Stomach (tissue), 9 donors: ENCODE data around the gene NDST1. TPM values are rescaled to one million over a fixed set of nuclear protein-coding genes. Genes with fewer than 3 reads are reported as not detected.

Experiments
- DNase-seq, 2 donors: peaks; one replicate each; pipeline versions ENCODE4 v3.0.0 to v3.0.0-alpha.2; 2013 to 2019
- H3K27ac ChIP-seq, 5 donors: fragments of 200-600 bp in 4 of 5; sonication (generic) in 4 of 5; one replicate each; pipeline ENCODE4 v1.5.1; 2013 to 2019; ENCODE audit warnings: mild to moderate bottlenecking in 1 of 5, moderate library complexity in 1 of 5
- H3K27me3 ChIP-seq, 3 donors: fragments of 200-600 bp; sonication (generic); one replicate each; pipeline ENCODE4 v1.5.1; 2017 to 2019; ENCODE audit warnings: mixed run types in 1 of 3
- H3K36me3 ChIP-seq, 4 donors: fragments of 200-600 bp; sonication (generic); 1 replicate in 3 of 4; 2 replicates in 1 of 4; pipeline ENCODE4 v1.5.1; 2016 to 2019
- H3K4me1 ChIP-seq, 4 donors: fragments of 200-600 bp; sonication (generic); one replicate each; pipeline ENCODE4 v1.5.1; 2016 to 2019
- H3K4me3 ChIP-seq, 4 donors: fragments of 200-600 bp; sonication (generic) in 3 of 4; one replicate each; pipeline ENCODE4 v1.5.1; 2016 to 2019; ENCODE audit warnings: mild to moderate bottlenecking in 1 of 4
- H3K9me3 ChIP-seq, 4 donors: fragments of 200-600 bp; sonication (generic); one replicate each; pipeline ENCODE4 v1.5.1; 2016 to 2019
- EP300 ChIP-seq: sonication (generic); formaldehyde crosslinking; IDR thresholded peaks from one replicate; pipeline ENCODE4 v1.6.1; 2017; ENCODE audit warnings: antibody characterized with exemption
- POLR2A ChIP-seq, 4 donors: fragments of 450-650 bp; IDR thresholded peaks; one replicate each; pipeline ENCODE4 v1.6.1; 2016; ENCODE audit warnings: antibody characterized with exemption in 4 of 4, control low read depth in 2 of 4, mild to moderate bottlenecking in 1 of 4, moderate library complexity in 1 of 4
- POLR2AphosphoS5 ChIP-seq, 3 donors: sonication (generic); formaldehyde crosslinking; IDR thresholded peaks; one replicate each; pipeline ENCODE4 v1.6.1; 2016; ENCODE audit warnings: antibody characterized with exemption in 3 of 3
- WGBS, 5 donors: extraction: QIAGEN DNeasy Blood & Tissue Kit in 3 of 5; methylation state at CpG; one replicate each; pipeline versions ENCODE4 v1.1.5 to v1.1.7; 2013 to 2018; 5-methylcytosine and 5-hydroxymethylcytosine counted together
- intact Hi-C: fragments of 100-400 bp; cut with DNase I; formaldehyde crosslinking; loops from one replicate; pipeline ENCODE4 v1.15.1; 2023; ENCODE audit warnings: low total_unique reads
- polyA plus RNA-seq, 3 donors: library from polyadenylated mRNA; stranded (reverse); fragments of 200-250 nt; gene quantifications; one replicate each; pipeline ENCODE4 v1.2.3, GENCODE V29; 2013
- total RNA-seq, 5 donors: library from RNA; depleted of rRNA; stranded (reverse); fragments of >200 nt; gene quantifications; one replicate each; pipeline versions ENCODE4 v1.1.0 to v1.2.3, GENCODE V29; 2014 to 2016
- TF ChIP-seq, protein P1 (sequence below), 7 experiments: fragments of 450-650 bp in 4 of 7; fragments of 200-600 bp in 3 of 7; sonication (generic) in 3 of 7; IDR thresholded peaks; one replicate each; pipeline ENCODE4 v1.5.1; 2016 to 2019; ENCODE audit warnings: antibody characterized with exemption in 7 of 7, control low read depth in 2 of 7, mild to moderate bottlenecking in 1 of 7
- donor health status: healthy with polysubstance abuse.
- donor health status: Bipolar disorder and iron deficiency.
- donor health status: healthy.

Gene NDST1
- total and polyA plus RNA-seq, 8 donors = 6.4 to 32.9 (median 15.9) TPM

DNA sequence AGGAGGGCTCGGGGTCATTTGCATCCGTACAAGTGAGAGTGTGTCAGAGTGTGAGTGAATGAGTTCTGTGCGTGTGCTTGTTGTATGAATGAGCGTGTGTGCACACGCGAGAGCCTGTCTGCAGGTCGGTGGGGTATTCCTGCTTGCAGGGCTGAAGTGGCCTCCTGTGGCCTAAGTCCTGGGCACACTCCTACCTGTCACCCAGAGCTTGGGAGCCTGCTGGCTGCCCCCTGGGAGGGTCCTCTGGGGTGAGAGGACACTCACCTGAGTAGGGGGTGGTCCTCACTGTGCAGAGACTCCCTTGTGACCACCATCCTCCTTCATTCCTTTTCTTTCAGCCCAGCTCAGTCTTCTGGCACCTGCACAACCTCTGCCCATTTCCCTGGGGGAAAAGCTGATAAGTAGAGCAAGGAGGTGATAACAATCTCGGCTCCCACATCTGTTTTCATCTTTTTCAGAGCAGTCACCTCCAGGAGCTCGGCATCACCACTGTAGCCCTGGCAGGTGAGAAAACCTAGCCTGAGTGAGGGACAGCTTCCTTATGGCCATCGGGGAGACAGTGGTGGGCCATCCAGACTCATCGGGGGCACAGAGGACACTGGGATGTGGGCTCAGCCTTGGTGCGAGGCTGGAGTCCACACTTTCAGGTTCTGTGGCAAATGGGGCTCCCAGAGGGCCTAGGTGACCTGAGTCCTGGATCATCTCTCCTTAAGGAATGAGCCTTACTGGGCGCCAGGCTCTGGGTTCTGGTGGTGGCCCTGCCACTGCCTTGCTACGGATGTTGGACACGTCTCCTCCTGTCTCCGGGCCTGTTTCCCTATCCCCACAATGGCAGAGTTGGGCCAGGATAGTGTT lies 93.8 kb downstream of the NDST1 start:
- Histone ChIP-seq H3K27me3 (no peaks in the 10 kb centered on the region), H3K27ac (peak overlapping the region; percentile 43 to 79 (median 69)), H3K9me3 (no peaks in the 10 kb centered on the region), H3K36me3 (no peaks in the 10 kb centered on the region), H3K4me1 (peaks cover 21 to 56% (median 40%) of the 10 kb centered on the region in 4 donors), H3K4me3 (peak overlapping the region in 2 of 4 donors; percentile 5 to 18)
- no peak for DNase-seq
- TF ChIP-seq POLR2A (IDR thresholded peaks at IDR 0.05) = no peak
- no peak for TF ChIP-seq EP300
- TF ChIP-seq POLR2AphosphoS5 (IDR thresholded peaks at IDR 0.05) = no peak
- TF ChIP-seq, protein P1, sequence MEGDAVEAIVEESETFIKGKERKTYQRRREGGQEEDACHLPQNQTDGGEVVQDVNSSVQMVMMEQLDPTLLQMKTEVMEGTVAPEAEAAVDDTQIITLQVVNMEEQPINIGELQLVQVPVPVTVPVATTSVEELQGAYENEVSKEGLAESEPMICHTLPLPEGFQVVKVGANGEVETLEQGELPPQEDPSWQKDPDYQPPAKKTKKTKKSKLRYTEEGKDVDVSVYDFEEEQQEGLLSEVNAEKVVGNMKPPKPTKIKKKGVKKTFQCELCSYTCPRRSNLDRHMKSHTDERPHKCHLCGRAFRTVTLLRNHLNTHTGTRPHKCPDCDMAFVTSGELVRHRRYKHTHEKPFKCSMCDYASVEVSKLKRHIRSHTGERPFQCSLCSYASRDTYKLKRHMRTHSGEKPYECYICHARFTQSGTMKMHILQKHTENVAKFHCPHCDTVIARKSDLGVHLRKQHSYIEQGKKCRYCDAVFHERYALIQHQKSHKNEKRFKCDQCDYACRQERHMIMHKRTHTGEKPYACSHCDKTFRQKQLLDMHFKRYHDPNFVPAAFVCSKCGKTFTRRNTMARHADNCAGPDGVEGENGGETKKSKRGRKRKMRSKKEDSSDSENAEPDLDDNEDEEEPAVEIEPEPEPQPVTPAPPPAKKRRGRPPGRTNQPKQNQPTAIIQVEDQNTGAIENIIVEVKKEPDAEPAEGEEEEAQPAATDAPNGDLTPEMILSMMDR (IDR thresholded peaks at IDR 0.05) = no peak
- WGBS, 5 donors = 75 to 79% (median 78%) methylated on average over 15 to 16 of the region's 16 CpGs
- intact Hi-C loops = no loop called here

- Histone ChIP-seq H3K36me3 (no peaks in the 10 kb centered on the region), H3K27ac (peak overlapping the region in 4 of 5 donors; percentile 12 to 79 (median 30)), H3K9me3 (no peaks in the 10 kb centered on the region), H3K27me3 (no peaks in the 10 kb centered on the region), H3K4me3 (no peak overlapping the region), H3K4me1 (peaks cover 21 to 54% (median 40%) of the 10 kb centered on the region in 4 donors)
- TF ChIP-seq EP300 (no peak), POLR2AphosphoS5 (IDR thresholded peaks at IDR 0.05) (no peak), POLR2A (IDR thresholded peaks at IDR 0.05) (no peak)
- TF ChIP-seq, protein P1 (IDR thresholded peaks at IDR 0.05) = no peak
- intact Hi-C loops = no loop called here
- WGBS, 5 donors = 50 to 71% (median 58%) methylated on average over 4 of the region's 4 CpGs
- no peak for DNase-seq
Measured at GRCh38 chr5:150603052-150603451, 95.1 kb downstream of the NDST1 start.

- H3K27ac ChIP-seq = peak overlapping the region; percentile 5 to 79 (median 19)
- peaks cover 21 to 51% (median 40%) of the 10 kb centered on the region in 4 donors for H3K4me1 ChIP-seq
- H3K4me3 ChIP-seq = no peak overlapping the region
- intact Hi-C loops = no loop called here
- no peaks in the 10 kb centered on the region for H3K9me3 ChIP-seq
- DNase-seq = no peak
- H3K36me3 ChIP-seq = no peaks in the 10 kb centered on the region
- 81 to 97% (median 85%) methylated on average over 3 of the region's 3 CpGs for WGBS, 5 donors
- TF ChIP-seq EP300 (no peak), POLR2AphosphoS5 (IDR thresholded peaks at IDR 0.05) (no peak), POLR2A (IDR thresholded peaks at IDR 0.05) (no peak)
- TF ChIP-seq, protein P1 (IDR thresholded peaks at IDR 0.05) = no peak
- H3K27me3 ChIP-seq = no peaks in the 10 kb centered on the region
Measured at GRCh38 chr5:150603491-150603890, 95.6 kb downstream of the NDST1 start.

- no peak for TF ChIP-seq EP300
- TF ChIP-seq POLR2AphosphoS5 (IDR thresholded peaks at IDR 0.05) = no peak
- no peak for TF ChIP-seq POLR2A (IDR thresholded peaks at IDR 0.05)
- TF ChIP-seq, protein P1 (IDR thresholded peaks at IDR 0.05) = no peak
- H3K27ac ChIP-seq = peak overlapping the region; percentile 5 to 79 (median 19)
- DNase-seq = no peak
- intact Hi-C loops = no loop called here
- no peaks in the 10 kb centered on the region for H3K27me3 ChIP-seq
- H3K9me3 ChIP-seq = no peaks in the 10 kb centered on the region
- no peak overlapping the region for H3K4me3 ChIP-seq
- peaks cover 21 to 51% (median 40%) of the 10 kb centered on the region in 4 donors for H3K4me1 ChIP-seq
- 82 to 89% (median 86%) methylated on average over 4 of the region's 4 CpGs for WGBS, 5 donors
- no peaks in the 10 kb centered on the region for H3K36me3 ChIP-seq
Measured at GRCh38 chr5:150604010-150604409, 96.1 kb downstream of the NDST1 start.
